ENCODE data around the gene BFSP2. TPM values are rescaled to one million over a fixed set of nuclear protein-coding genes. Genes with fewer than 3 reads are reported as not detected.
"Not testable (repeated sequence)": the region's sequence is repeated elsewhere in the genome, so short reads cannot be mapped to it uniquely, and the experiment has no call there.

BFSP2 gene
- total and polyA plus RNA-seq, 7 experiments from 2014 or later = 0.72 TPM; not detected in 6

DNA sequence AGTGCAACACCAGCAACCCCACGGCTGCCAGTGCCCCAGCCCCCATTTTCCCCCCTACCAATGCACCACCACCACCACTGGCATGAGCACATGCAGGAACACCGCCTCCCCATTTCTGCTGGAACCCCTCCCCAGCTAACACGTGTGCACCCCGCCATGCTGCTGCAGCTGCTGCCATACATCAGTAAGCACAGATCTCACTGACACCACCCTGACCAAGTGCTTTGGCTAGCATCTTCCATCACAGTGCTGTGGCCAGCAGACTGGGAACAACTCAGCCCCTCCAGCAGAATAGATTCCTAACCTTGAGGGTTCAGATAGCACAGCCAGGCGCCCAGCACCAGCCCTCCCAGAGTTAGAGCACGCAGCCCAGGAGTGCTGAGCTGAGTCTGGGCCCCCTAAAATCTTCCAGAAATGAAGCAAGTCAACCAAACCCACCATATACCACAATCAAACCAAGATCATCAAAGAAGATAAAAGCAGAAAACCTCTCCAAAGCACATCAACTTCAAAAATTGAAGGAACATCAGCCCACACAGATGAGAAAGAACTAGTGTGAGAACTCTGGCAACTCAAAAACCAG is 92.4 kb downstream of the BFSP2 start:
- Histone ChIP-seq H3K27me3 (ENCODE audit: control insufficient read depth in 2 of 2, insufficient read depth in 2 of 2, low read length in 2 of 2) (no peaks in the 10 kb centered on the region), H3K4me3 (ENCODE audit: low read length) (no peak overlapping the region), H3K27ac (ENCODE audit: low read depth, low read length) (peak overlapping the region; percentile 64), H3K36me3 (ENCODE audit: control insufficient read depth in 2 of 3, insufficient read depth in 3 of 3, low read length in 3 of 3) (no peaks in the 10 kb centered on the region), H3K9me3 (ENCODE audit: control insufficient read depth in 2 of 3, low read length in 3 of 3) (no peaks in the 10 kb centered on the region), H3K4me1 (ENCODE audit: control insufficient read depth in 2 of 2, insufficient read depth in 2 of 2, low read length in 2 of 2) (peaks cover 25 to 52% of the 10 kb centered on the region in 2 donors)
- intact Hi-C loops (cut with micrococcal nuclease) = loop anchor here in 1 of 2 donors (5.0 kb wide), 1 partner anchor 770 kb away; the partner anchor contains the start of gene NPHP3
- Mint-ChIP-seq H3K9me3 (no peaks in the 10 kb centered on the region), H3K36me3 (peaks cover 0 to 4% (median 0%) of the 10 kb centered on the region in 5 donors), H3K27me3 (no peaks in the 10 kb centered on the region), H3K4me3 (peak overlapping the region; percentile 43 to 84 (median 70)), H3K27ac (peak overlapping the region; percentile 36 to 99 (median 96)), H3K4me1 (peaks cover 28 to 69% (median 66%) of the 10 kb centered on the region in 7 donors)
- no peak for DNase-seq
- no peak for ATAC-seq
- ChIA-PET POLR2A (interaction anchor here (1.2 to 11.9 kb wide), 4 partner anchors 9 to 83 kb away, joined by 3 to 179 read pairs (median 6); partner anchors contain the start of gene CDV3), CTCF (interaction anchor here (1.6 to 7.2 kb wide), 2 partner anchors 81 to 86 kb away, joined by 10 to 80 read pairs; partner anchors contain the start of gene CDV3)

DNA sequence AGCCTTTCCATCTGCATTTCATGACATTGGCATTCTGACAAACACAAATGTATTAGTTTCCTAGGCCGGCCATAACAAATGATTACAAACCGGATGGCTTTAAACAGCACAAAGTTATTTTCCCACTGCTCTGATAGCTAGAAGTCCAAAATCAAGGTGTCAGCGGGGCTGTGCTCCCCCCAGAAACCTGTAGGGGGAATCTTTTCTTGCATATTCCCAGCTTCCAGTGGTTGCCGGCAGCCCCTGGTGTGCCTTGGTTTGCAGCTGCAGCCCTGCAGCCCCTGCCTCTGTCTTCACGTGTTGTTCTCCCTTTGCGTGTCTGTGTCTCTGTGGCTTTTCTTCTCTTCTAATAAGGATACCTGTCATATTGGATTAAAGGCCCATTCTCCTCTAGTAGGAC is 94.6 kb downstream of the BFSP2 start:
- H3K9me3 Mint-ChIP-seq = no peaks in the 10 kb centered on the region
- ChIA-PET POLR2A (interaction anchor here (11.9 kb wide), 1 partner anchor 81 kb away, joined by 179 read pairs; the partner anchor contains the start of gene CDV3), CTCF (no interaction called here)
- Histone ChIP-seq H3K27ac (ENCODE audit: low read depth, low read length) (no peak overlapping the region), H3K4me1 (ENCODE audit: control insufficient read depth in 2 of 2, insufficient read depth in 2 of 2, low read length in 2 of 2) (peaks cover 21 to 48% of the 10 kb centered on the region in 2 donors), H3K27me3 (ENCODE audit: control insufficient read depth in 2 of 2, insufficient read depth in 2 of 2, low read length in 2 of 2) (no peaks in the 10 kb centered on the region), H3K36me3 (ENCODE audit: control insufficient read depth in 2 of 3, insufficient read depth in 3 of 3, low read length in 3 of 3) (no peaks in the 10 kb centered on the region), H3K4me3 (ENCODE audit: low read length) (no peak overlapping the region), H3K9me3 (ENCODE audit: control insufficient read depth in 2 of 3, low read length in 3 of 3) (no peaks in the 10 kb centered on the region)
- peak overlapping the region in 3 of 10 donors; percentile 5 to 56 (median 12) for H3K4me3 Mint-ChIP-seq
- H3K36me3 Mint-ChIP-seq = peaks cover 0 to 4% (median 0%) of the 10 kb centered on the region in 5 donors
- DNase-seq (no peak), ATAC-seq (no peak)
- intact Hi-C loops (cut with micrococcal nuclease) = loop anchor here in 1 of 2 donors (5.0 kb wide), 1 partner anchor 772 kb away; the partner anchor contains the start of gene NPHP3
- peaks cover 30 to 60% (median 57%) of the 10 kb centered on the region in 7 donors for H3K4me1 Mint-ChIP-seq
- H3K27me3 Mint-ChIP-seq = no peaks in the 10 kb centered on the region
- peak overlapping the region in 5 of 9 donors; percentile 6 to 61 (median 23) for H3K27ac Mint-ChIP-seq

DNA sequence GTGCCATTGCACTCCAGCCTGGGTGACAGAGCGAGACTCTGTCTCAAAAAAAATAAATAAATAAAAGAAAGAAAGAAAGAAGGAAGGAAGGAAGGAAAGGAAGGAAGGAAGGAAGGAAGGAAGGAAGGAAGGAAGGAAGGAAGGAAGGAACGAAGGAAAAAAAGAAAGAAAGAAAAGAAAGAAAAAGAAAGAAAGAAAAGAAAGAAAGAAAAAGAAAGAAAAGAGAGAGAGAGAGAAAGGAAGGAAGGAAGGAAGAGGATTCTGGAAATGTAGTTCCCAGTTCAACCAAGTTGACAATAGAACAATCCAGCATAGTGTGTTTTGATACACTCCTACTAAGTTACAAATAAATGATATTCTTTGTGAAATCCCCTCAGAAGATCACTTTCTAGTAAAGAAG is 102.7 kb downstream of the BFSP2 start:
- POLR2A ChIA-PET; H3K4me3 ChIP-seq (ENCODE audit: low read length); H3K27me3 ChIP-seq (ENCODE audit: control insufficient read depth in 2 of 2, insufficient read depth in 2 of 2, low read length in 2 of 2); H3K36me3 ChIP-seq (ENCODE audit: control insufficient read depth in 2 of 3, insufficient read depth in 3 of 3, low read length in 3 of 3); H3K27me3 Mint-ChIP-seq; H3K27ac Mint-ChIP-seq; ATAC-seq; H3K9me3 Mint-ChIP-seq; intact Hi-C loops (cut with micrococcal nuclease); H3K4me3 Mint-ChIP-seq; H3K36me3 Mint-ChIP-seq; DNase-seq; H3K4me1 ChIP-seq (ENCODE audit: control insufficient read depth in 2 of 2, insufficient read depth in 2 of 2, low read length in 2 of 2); H3K27ac ChIP-seq (ENCODE audit: low read depth, low read length); H3K9me3 ChIP-seq (ENCODE audit: control insufficient read depth in 2 of 3, low read length in 3 of 3): not testable (repeated sequence)
- CTCF ChIA-PET = interaction anchor here (3.2 kb wide), 1 partner anchor 14 kb away, joined by 8 read pairs; no protein-coding TSS in a partner anchor
- H3K4me1 Mint-ChIP-seq = peaks cover 14 to 39% (median 36%) of the 10 kb centered on the region in 7 donors

DNA sequence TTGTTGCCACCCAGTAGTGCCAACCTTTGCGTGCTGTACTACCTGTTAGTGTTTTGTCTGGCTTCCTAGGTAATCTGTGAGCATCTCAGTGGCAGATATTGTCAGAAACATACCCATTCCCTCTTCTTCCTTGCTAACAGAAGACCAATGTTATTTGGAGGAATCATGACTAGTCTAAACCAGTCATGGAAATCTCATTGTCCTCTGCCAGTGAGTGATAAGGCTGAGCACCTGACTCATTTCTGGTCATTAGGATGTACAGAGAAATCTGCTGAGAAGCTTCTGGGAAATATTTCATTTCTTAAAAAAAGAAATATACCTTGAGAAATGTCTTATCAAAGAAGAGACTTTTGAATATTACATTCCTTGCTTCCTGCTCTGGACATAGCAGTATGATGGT is 103.6 kb downstream of the BFSP2 start:
- Histone ChIP-seq H3K4me1 (ENCODE audit: control insufficient read depth in 2 of 2, insufficient read depth in 2 of 2, low read length in 2 of 2) (peaks cover 0 to 8% of the 10 kb centered on the region in 2 donors), H3K36me3 (ENCODE audit: control insufficient read depth in 2 of 3, insufficient read depth in 3 of 3, low read length in 3 of 3) (no peaks in the 10 kb centered on the region), H3K4me3 (ENCODE audit: low read length) (no peak overlapping the region), H3K27me3 (ENCODE audit: control insufficient read depth in 2 of 2, insufficient read depth in 2 of 2, low read length in 2 of 2) (no peaks in the 10 kb centered on the region), H3K9me3 (ENCODE audit: control insufficient read depth in 2 of 3, low read length in 3 of 3) (no peaks in the 10 kb centered on the region), H3K27ac (ENCODE audit: low read depth, low read length) (no peak overlapping the region)
- CTCF ChIA-PET = no interaction called here
- H3K4me1 Mint-ChIP-seq = peaks cover 14 to 39% (median 36%) of the 10 kb centered on the region in 7 donors
- no peak for DNase-seq
- POLR2A ChIA-PET = interaction anchor here (1.0 kb wide), 1 partner anchor 12 kb away, joined by 8 read pairs; no protein-coding TSS in a partner anchor
- H3K27ac Mint-ChIP-seq = no peak overlapping the region
- intact Hi-C loops (cut with micrococcal nuclease) = no loop called here
- no peak overlapping the region for H3K4me3 Mint-ChIP-seq
- H3K27me3 Mint-ChIP-seq = peaks cover 0 to 4% (median 0%) of the 10 kb centered on the region in 5 donors
- no peak for ATAC-seq
- H3K36me3 Mint-ChIP-seq = peaks cover 0 to 7% (median 0%) of the 10 kb centered on the region in 5 donors
- peaks cover 0 to 3% (median 0%) of the 10 kb centered on the region in 11 donors for H3K9me3 Mint-ChIP-seq

DNA sequence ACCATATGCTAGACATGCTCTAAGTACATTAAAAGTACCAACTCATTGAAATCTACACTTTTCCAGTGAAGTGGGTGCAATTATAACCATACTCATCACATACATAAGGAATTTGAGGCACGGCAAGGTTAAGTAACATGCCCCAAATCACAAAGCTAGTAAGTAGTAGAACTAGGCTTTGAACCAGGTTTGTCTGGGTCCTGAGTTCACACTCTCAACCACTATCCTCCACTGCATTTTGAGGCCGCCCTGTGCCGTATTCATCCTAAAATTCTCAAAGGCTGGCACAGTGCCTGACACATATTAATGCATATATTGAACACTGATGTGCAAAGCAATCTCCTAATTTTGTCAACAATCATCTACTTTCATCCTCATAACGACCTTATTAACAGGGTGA is 104.9 kb downstream of the BFSP2 start:
- Mint-ChIP-seq H3K36me3 (peaks cover 0 to 7% (median 0%) of the 10 kb centered on the region in 5 donors), H3K4me3 (no peak overlapping the region), H3K4me1 (peaks cover 10 to 32% (median 27%) of the 10 kb centered on the region in 7 donors), H3K27me3 (peaks cover 0 to 4% (median 0%) of the 10 kb centered on the region in 5 donors), H3K27ac (peak overlapping the region in 1 of 9 donors; percentile 74), H3K9me3 (peaks cover 0 to 3% (median 0%) of the 10 kb centered on the region in 11 donors)
- no peaks in the 10 kb centered on the region for H3K9me3 ChIP-seq (ENCODE audit: control insufficient read depth in 2 of 3, low read length in 3 of 3)
- no peak for ATAC-seq
- no peak overlapping the region for H3K27ac ChIP-seq (ENCODE audit: low read depth, low read length)
- no peaks in the 10 kb centered on the region for H3K27me3 ChIP-seq (ENCODE audit: control insufficient read depth in 2 of 2, insufficient read depth in 2 of 2, low read length in 2 of 2)
- H3K4me3 ChIP-seq (ENCODE audit: low read length) = no peak overlapping the region
- ChIA-PET POLR2A (interaction anchor here (1.0 to 2.6 kb wide), 2 partner anchors 13 to 70 kb away, joined by 8 to 28 read pairs; partner anchors contain the start of gene CDV3), CTCF (no interaction called here)
- no peak for DNase-seq
- no peaks in the 10 kb centered on the region for H3K4me1 ChIP-seq (ENCODE audit: control insufficient read depth in 2 of 2, insufficient read depth in 2 of 2, low read length in 2 of 2)
- intact Hi-C loops (cut with micrococcal nuclease) = loop anchor here (5.0 kb wide), 3 partner anchors 62 to 983 kb away; partner anchors contain the start of genes TOPBP1 (in 2 of the 2), ANAPC13 (in 1 of the 2) and CEP63 (in 1 of the 2)
- H3K36me3 ChIP-seq (ENCODE audit: control insufficient read depth in 2 of 3, insufficient read depth in 3 of 3, low read length in 3 of 3) = no peaks in the 10 kb centered on the region

DNA sequence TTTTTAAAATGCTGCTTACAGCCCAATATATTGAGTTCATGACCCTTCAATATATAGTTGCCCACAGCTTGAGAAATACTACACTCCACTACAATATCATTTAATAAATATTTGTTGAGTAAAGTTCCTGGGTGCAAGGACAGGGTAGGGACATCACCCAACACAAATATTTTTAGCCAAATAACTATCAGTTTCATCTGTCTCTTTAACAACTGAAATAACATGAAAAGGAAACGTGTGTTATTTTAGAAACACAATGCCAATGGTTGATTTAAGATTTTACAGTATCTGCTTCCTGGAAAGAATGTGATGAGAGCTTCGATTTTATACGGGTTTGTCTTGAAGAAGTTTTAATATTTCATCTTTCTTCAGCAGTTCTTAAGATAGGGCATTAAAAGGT is 106.0 kb downstream of the BFSP2 start:
- Mint-ChIP-seq H3K4me3 (peak overlapping the region; percentile 71 to 93 (median 82)), H3K9me3 (peaks cover 0 to 3% (median 0%) of the 10 kb centered on the region in 11 donors), H3K4me1 (peaks cover 10 to 21% (median 17%) of the 10 kb centered on the region in 7 donors), H3K36me3 (peaks cover 0 to 3% (median 0%) of the 10 kb centered on the region in 5 donors), H3K27ac (peak overlapping the region; percentile 88 to 97 (median 94)), H3K27me3 (no peaks in the 10 kb centered on the region)
- intact Hi-C loops (cut with micrococcal nuclease) = loop anchor here (1.0 to 5.0 kb wide), 8 partner anchors 13 to 981 kb away; partner anchors contain the start of genes CDV3 (in 2 of the 2), TOPBP1 (in 2 of the 2), ANAPC13 (in 1 of the 2) and CEP63 (in 1 of the 2)
- POLR2A ChIA-PET = interaction anchor here (1.2 to 2.6 kb wide), 4 partner anchors 9 to 68 kb away, joined by 4 to 28 read pairs (median 9); partner anchors contain the start of gene CDV3
- H3K4me1 ChIP-seq (ENCODE audit: control insufficient read depth in 2 of 2, insufficient read depth in 2 of 2, low read length in 2 of 2) = no peaks in the 10 kb centered on the region
- no peaks in the 10 kb centered on the region for H3K9me3 ChIP-seq (ENCODE audit: control insufficient read depth in 2 of 3, low read length in 3 of 3)
- ATAC-seq (no peak), DNase-seq (no peak)
- H3K36me3 ChIP-seq (ENCODE audit: control insufficient read depth in 2 of 3, insufficient read depth in 3 of 3, low read length in 3 of 3) = no peaks in the 10 kb centered on the region
- H3K27ac ChIP-seq (ENCODE audit: low read depth, low read length) = peak overlapping the region; percentile 65
- H3K4me3 ChIP-seq (ENCODE audit: low read length) = peak overlapping the region; percentile 1
- H3K27me3 ChIP-seq (ENCODE audit: control insufficient read depth in 2 of 2, insufficient read depth in 2 of 2, low read length in 2 of 2) = no peaks in the 10 kb centered on the region
- CTCF ChIA-PET = interaction anchor here (0.7 to 0.9 kb wide), 2 partner anchors 15 to 17 kb away, joined by 3 read pairs; no protein-coding TSS in a partner anchor
